Activated naive CD8-positive, alpha-beta T cell treated with anti-CD3 and anti-CD28 coated beads, Interleukin-2, amount 50 U/mL, for 16 hours (primary cell): Measurements from ENCODE around the gene FBXL2.
"Not testable (repeated sequence)": the region's sequence is repeated elsewhere in the genome, so short reads cannot be mapped to it uniquely, and the experiment has no call there.

Source experiments
- DNase-seq: peaks from one replicate; pipeline ENCODE4 v3.0.0-alpha.2; 2020; ENCODE audit warnings: low read depth, low spot score

Gene FBXL2

DNA sequence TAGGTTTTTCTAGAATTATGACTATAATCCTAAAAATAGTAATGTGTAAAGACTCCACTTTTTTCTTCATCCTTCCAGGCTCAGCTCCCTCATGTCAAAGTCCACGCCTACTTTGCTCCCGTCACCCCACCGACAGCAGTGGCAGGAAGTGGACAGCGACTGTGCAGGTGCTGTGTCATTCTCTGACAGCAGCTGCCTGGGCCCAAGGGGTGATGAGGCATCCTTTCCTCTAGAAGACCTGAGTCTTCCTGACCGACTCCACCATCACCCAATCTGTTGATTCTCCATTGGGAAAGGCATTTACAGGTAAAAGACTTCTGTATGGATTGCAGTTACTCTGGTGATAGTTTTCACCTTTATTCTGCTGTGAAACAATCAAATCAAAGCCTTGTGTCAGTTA lies 108.2 kb downstream of the FBXL2 start:
- no peak for DNase-seq

DNA sequence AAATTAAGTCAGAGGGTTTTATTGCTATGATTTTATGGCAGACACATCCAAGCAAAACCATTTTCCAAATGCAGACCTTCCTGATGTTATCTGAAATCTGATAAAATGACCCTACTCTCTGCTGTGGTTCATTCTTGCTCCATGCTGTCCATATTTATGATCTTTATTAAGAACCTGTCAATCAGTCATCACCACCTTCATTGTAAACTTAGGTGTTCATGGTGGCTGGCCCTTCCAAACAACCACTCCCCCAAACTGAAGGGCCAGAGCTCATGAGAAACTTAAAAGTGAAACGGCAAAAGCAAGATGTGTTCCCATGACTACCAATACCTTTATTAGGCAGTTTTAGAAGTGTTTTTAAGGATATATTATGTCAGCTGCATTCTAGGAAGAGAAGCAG lies 109.4 kb downstream of the FBXL2 start:
- DNase-seq, result no peak

DNA sequence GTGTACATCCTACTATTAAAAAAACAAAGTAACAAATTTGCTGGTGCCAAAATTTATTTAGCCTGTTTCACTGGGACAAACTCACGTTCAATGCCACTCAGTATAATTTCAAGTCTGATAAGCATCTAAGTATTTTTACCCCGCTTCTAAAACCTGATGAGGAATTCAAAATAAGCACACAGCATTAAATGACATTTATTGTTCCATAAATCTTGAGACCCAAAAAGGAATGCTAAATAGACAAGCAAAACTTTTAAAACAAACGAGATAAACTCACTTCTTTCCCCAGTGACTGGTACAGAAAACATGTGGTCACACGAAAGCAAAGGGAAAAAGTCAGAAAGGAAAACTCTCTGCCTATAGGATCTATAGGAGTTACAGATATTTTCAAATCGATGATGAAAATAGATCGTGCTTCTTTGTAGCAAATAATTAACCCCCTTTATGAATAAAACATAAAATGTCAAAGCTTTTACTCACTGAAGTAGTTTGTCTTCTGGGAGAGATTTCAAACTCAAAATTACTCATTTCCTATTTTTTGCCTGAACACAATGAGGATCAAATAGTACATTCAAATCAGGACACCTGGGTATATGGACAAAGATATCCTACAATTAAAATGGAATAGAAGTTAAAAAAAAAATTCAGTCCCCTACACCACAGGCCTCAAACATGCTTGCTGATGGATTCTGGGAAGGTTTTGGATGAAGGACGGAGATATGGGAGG lies 111.3 kb downstream of the FBXL2 start:
- DNase-seq, result no peak

DNA sequence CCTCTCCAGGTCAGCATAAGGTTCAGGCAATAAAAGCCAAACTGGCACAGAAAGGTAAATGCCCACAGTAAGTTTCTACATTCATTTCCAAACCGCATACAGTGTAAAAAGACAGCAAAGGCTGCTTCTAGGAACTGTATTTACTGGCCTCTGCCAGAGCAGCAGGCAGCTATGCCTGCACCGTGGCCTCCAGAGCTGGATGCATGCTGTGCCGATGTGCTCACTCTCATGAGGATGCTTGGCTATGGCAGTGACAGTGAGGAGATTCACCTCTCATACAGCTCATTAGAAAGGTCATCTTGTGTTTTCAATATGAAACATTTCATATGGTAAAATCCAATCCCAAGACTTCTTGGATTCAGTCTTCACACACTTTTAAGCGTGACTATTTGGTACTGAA lies 112.7 kb downstream of the FBXL2 start:
- no peak for DNase-seq

DNA sequence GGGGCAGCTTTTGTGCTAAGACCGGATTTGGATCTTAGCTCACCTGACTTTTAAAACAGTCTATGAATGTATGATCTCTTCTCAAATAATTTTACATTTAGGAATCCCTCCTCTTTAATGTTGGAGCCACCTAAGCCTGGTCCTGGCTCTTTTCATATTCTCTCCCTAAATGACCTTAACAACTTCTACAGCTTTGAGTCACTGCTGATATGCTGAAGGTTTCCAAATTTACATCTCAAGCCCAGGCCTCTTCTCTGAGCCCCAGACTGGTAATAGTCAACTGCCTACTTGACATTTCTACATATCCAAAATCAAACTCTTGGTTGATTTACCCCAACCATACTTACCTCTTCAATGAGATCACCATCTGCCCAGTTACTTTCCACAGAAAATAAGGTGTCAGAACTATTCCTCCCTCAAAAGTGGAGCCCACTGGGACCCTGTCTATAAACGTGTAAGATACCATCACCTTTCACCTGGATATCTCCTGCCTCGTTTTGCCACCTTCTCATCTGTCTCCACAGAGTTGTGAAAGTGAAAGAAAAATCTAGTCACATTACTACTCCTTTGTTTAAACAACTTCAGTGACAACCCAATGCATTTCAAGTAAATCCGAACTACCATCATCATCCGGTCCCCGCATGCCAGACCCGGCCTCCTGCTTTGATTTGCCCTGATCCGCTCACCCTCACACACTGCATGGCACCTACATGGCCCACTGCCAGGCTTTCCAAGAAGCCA lies 114.2 kb downstream of the FBXL2 start:
- DNase-seq, result no peak

DNA sequence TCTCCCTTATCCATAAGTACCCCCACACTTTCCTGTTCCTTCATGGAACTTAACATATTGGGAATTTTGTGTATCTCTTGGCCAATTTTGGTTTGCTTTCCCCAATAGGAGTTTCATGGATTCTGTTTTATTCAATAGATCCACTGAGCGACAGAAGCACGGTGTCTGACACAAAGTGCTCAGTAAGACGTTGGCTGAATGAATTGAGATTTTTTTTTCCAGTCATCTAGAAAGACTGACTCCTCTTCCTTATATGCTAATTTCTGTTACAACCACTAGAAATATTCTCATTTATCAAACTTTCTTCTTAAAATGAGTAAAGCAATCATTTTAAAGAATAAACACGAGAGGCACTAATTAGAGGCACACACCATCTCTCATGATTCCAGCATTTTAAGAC lies 114.9 kb downstream of the FBXL2 start:
- DNase-seq, result no peak

DNA sequence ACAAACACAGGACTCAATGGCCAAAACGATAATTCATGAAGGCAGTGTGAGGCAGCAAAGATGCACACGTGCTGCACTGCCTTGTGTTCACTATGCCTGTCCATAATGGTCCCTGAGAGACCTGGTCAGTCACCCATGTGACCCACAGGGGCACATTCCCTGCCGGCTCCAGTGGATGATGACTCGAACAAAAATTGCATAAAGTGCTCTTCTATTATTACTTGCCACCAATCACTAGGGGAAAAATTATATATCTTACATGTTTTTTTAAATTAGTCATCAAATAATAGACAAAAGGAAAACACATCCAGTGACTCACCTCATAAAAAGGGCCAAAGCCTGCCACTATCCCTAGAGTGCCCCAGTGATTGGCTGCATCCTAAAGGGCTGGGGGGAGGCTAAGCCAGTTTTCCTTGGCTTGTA lies 115.5 kb downstream of the FBXL2 start:
- DNase-seq, result no peak

DNA sequence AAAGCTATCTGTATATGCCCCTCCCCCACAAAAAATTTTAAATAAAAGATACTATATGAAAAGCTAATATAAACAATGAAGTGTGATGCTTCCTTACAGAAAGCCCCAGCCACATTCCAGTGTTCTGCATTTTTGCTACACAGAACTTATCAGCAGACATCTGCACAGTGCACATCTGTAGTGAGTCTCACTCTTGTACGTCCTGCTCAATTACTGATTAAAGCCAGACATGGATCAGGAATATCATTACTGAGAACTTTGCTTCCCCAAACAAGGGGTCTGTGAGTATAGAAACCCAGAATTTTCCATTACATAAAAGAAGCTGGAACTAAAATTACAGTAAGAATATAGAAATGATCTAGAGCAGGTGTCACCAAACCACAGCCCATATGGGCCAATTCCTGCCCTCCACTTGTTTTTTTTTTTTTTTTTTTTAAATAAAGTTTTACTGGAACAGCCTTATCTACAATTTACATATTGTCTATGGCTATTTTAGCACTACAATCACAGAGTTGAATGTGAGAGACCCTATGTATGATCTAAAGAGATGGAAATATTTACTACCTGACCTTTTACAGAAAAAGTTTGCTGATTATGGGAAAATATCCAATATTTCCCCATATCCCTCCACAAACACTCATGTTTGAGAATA lies 117.3 kb downstream of the FBXL2 start:
- no peak for DNase-seq

DNA sequence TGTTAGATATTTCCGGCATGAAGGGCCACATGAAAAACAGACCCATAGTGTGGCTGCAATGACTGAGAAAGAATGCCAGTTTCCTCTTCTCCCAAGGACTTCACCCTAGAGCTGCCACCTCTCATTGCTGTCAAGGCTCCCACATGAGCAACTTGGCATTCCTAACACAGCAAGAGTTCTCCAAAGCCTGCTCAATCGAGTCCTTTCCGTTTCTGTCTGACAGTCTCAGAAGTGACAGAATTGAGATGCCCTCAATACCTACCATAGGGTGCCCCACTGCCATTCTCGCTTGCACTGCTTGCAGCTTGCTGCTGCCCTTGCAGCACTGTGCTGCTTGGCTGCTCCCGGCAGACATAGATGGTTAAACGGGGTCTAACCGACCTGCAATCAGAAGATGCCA lies 118.7 kb downstream of the FBXL2 start:
- DNase-seq, result no peak

DNA sequence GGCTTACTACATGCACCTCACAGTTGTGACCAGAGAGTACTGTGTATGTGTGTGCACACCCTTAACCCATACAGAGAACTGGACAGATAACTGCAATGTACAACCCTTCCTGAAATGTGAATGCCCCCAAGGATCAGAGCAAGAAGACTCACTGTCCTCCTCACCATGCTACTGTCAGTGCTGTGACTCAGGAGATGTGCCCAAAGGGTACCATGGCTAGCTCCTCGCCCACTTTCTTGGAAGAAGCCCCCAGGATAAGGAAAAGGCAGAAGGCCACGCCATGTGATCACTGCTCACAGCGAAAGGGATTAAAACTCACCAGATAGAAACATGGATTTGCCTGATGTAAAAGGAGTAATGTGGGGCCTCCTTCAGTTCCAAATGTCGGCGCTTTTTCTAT lies 121.2 kb downstream of the FBXL2 start:
- DNase-seq, result no peak

DNA sequence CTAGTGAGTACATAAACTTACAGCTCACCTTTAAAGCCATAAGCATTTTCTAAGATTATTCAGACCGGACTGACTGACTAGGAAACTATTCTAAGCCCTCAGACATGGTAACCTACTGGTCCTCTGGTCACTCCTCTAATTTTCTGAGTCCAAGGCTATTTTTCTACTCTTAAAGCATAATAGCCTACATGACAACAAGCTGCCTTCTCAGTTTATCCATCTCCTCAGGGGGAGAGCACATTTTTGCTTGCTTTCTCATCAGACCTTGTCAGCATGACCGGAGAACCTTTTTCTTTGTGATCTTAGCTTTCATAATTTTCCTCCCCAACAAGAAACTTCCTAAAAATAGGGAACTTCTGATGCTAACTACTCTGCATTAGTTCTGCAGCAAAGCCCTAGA lies 124.5 kb downstream of the FBXL2 start:
- DNase-seq, result no peak

DNA sequence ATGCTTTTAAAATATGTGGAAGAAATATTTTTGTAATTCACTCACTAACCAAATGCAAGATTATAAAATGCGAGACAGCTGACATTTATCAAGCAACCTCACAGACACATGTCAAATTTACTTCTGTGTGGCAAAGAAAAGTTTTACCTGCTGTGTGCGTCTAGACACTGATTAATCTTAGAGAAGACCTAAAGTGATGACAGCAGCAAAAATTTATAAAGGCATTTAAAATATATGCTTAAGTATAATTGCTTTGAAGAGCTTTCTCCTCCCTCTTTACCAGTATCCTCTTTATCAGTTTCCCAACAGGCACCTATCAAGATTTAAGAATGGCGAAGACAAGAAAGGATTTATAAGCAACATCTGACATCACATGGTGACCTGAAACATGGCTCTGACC lies 125.7 kb downstream of the FBXL2 start:
- no peak for DNase-seq

DNA sequence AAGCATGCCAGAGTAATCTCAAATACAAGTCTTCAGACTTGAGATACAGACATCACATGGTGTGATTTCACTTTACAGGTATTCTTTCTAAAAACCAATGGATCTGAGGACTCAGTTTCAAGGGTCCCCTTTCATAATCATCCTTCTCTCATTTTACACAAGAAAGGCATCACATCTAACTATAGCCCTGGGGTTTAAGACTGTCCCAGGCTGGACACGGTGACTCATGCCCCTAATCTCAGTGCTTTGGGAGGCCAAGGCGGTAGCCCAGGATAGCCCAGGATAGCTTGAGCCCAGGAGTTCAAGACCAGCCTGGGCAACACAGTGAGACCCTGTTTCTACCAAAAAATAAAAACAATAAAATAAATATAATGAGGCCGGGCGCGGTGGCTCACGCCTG lies 126.5 kb downstream of the FBXL2 start:
- DNase-seq, result no peak

DNA sequence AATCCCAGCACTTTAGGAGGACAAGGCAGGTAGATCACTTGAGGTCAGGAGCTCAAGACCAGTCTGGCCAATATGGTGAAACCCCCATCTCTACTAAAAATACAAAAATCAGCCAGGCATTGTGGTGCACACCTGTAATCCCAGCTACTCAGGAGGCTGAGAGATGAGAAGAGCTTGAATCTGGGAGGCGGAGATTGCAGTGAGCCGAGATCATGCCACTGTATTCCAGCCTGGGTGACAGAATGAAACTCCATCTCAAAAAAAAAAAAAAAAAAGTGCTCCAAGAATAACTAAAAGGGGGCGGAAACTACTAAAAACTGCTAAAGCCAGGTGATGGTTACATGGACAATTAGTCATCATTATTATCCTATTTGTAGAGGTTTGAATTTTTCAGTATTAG lies 133.6 kb downstream of the FBXL2 start:
- not testable (repeated sequence) for DNase-seq

DNA sequence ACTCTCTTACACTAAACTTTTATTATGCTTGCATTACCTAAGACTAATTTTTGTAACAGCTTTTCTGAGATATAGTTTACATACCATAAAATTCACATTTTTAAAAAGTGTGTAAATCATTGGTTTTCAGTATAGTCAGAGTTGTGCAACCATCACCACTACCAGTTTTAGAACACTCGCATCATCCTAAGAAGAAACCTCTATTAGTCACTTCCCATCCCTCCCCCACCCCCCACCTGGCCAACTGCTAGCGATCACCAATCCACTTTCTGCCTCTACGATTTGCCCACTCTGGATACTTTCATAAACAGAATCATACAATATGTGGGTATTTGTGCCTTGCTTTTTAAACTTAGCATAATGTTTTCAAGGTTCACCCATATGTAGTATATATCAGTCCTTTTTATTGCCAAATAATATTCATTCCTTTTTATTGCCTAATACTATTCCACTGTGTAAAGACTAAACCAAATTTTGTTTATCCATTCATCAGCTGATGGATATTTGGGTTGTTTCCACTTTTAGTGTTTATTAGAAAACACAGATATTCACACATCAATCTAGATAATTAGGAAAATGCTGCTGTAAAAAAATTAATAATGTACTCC lies 139.9 kb downstream of the FBXL2 start:
- no peak for DNase-seq

DNA sequence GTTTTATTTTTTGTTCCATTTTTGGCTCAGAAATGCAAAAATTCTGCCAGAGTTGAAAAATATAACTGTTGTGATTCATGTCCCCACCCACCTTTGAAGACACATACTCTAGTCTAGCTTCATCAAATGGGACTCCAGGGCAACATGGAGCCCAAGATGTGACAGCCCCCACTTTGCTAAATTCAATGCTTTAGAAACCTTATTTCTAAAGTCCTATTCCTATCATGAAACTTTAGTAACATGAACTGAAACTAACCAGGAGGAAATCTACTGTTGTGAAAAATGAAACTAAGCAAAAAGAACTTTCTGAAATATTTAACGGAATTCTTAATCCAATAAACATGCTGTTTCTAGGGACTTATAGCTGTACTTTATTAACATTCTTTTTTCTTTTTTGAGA lies 142.7 kb downstream of the FBXL2 start:
- no peak for DNase-seq

DNA sequence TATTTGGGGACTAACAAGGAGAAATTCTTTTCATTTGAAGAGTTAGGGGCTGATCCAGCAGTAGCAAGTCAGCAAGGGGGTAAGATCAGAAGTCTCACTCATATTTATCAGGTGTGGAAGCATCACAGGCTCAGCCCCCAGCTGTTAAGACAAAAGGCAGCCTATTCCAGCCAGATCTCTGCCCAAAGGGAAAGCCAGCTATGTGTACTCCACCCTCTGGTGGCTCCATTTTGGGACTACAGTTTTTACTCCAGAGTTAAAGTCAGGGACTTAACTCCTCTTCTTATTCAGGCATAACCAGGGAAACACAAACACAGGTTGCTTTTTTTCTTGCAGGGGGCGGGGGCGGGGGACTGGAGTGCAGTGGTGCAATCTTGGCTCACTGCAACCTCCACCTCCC lies 143.7 kb downstream of the FBXL2 start:
- no peak for DNase-seq

DNA sequence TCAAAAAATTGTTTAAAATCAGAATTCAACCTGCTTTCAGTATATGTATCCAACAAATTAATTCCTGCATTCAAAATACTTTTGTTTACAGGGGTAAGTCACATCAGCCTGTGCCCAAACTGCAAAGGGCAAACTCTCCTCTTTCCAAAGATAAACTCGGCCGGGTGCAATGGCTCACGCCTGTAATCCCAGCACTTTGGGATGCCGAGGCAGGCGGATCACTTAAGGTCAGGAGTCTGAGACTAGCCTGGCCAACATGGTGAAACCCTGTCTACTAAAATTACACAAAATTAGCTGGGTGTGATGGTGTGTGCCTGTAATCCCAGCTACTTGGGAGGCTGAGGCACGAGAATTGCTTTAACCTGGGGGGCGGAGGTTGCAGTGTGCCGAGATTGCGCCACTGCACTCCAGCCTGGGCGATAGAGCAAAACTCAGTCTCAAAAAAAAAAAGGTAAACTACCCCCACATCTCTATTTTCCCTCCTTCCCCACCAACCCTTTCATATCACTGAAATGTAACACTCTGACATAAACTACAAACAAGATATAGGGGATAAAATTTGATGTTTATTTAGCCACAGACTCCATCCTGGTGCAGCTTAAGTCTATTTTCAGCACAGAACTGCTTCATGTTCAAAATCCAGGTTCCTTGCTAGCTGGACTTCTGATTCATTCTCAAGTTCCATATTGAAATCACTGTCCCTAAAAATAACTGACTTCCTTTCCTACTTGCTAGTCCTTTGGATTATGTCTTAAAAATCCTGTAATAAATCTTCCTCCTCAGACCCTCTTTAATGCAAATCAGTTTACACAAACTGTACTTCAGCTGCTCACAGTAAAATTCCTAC lies 147.6 kb downstream of the FBXL2 start:
- DNase-seq, result no peak

DNA sequence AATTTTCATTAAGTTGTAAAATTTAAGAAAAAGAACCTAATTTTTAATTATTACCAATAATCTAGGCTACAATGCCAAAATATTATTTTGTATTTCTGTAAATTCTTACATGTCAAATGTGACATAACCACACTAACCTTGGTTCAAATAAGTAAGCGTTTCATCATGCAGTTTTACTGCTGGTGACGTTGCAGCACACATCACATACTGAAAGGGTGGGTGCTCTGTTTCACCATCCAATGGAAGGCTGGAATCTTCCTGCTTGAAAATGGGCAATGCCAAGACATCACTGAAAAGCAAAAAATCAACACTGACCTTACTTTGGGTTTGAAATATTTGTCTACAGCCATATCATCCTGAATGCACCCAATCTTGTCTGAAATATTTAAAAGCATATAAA lies 148.2 kb downstream of the FBXL2 start:
- DNase-seq, result no peak

DNA sequence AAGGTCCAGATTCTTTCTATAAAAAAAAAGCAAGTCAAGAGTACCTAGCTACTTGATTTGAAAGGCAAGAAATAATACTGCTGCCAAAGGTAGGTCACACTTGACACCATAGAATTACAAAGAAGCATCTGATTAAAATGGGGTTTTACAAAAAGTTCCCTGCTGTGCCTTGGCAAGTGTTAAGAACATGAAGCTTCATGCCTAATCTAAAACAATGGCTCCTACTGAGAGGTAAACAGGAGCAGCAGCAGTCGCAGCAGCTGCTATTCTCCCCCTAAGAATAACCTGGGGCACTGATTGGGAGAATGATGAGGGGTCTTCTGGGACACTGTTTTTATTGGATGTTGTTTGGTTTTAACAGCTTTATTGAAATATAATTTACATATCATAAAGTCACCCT lies 148.8 kb downstream of the FBXL2 start:
- DNase-seq, result no peak

DNA sequence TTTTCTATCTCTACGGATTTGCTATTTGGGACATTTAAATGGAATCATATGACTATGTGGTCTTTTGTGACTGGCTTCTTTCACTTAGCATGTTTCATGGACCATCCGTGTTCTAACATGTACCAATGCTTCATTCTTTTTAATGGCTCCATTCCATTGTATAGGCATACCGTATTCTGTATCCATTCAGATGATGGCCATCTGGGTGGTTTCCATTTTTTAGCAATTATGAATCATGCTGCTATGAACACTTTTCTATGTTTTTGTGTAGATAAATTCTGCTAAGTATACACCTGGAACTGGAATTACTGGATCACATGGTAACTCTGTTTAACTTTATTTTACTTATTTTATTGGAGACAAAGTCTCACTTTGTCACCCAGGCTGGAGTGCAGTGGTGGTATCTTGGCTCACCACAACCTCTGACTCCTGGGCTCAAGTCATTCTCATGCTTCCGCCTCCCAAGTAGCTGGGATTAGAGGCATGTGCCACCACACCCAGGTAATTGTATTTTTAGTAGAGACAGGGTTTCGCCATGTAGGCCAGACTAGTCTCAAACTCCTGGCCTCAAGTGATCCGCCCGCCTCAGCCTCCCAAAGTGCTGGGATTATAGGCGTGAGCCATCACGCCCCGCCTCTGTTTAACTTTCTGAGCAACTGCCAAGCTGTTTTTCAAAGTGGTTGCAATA lies 149.5 kb downstream of the FBXL2 start:
- DNase-seq, result no peak
